Left ventricle myocardium inferior (tissue), 1 donor: ENCODE data around the gene SNX9. TPM values are rescaled to one million over a fixed set of nuclear protein-coding genes. Genes with fewer than 3 reads are reported as not detected.

ENCODE experiments used
- DNase-seq: peaks from one replicate; pipeline ENCODE4 v3.0.0-alpha.2; 2020
- H3K27ac ChIP-seq: fragments of 200-600 bp; replicated peaks from 2 replicates; pipeline ENCODE4 v1.8.0; 2021
- H3K27me3 ChIP-seq: fragments of 200-600 bp; 2 replicates; pipeline ENCODE4 v1.8.0; 2021; ENCODE audit warnings: low read depth
- H3K36me3 ChIP-seq: fragments of 200-600 bp; 2 replicates; pipeline ENCODE4 v1.8.0; 2021
- H3K4me1 ChIP-seq: fragments of 200-600 bp; 2 replicates; pipeline ENCODE4 v1.8.0; 2021
- H3K4me3 ChIP-seq: fragments of 200-600 bp; 2 replicates; pipeline ENCODE4 v1.8.0; 2021; ENCODE audit warnings: mild to moderate bottlenecking, moderate library complexity
- H3K9me3 ChIP-seq: fragments of 200-600 bp; replicated peaks from 2 replicates; pipeline ENCODE4 v1.8.0; 2021
- CTCF ChIP-seq: fragments of 200-600 bp; IDR thresholded peaks from 2 replicates; pipeline ENCODE4 v1.8.0; 2021; ENCODE audit warnings: antibody characterized with exemption, mild to moderate bottlenecking, borderline replicate concordance
- intact Hi-C: fragments of 100-400 bp; cut with micrococcal nuclease; formaldehyde crosslinking; loops from one replicate; pipeline ENCODE4 v1.11.0; 2022
- total RNA-seq: library from RNA; stranded (reverse); fragmentation: NEBNext Ultra II Directional; extraction: Animal tissue kit (Norgen Biotek cat#: 25700); gene quantifications from one replicate; pipeline ENCODE4 v1.2.1, GENCODE V29; 2021
- donor health status: DM: no; HTN: yes; CAD: no; lungs with severe emphysema.

Gene SNX9
- total RNA-seq, 1 donor from 2014 or later = 31.9 TPM

GRCh38 chr6:157974341-157974894 is 151.4 kb downstream of the SNX9 start:
- TF ChIP-seq CTCF = no peak
- DNase-seq = no peak

GRCh38 chr6:157974967-157975366 is 151.9 kb downstream of the SNX9 start:
- Histone ChIP-seq H3K4me1 (no peaks in the 10 kb centered on the region), H3K36me3 (no peaks in the 10 kb centered on the region), H3K4me3 (no peak overlapping the region), H3K27ac (no peak overlapping the region), H3K9me3 (no peaks in the 10 kb centered on the region), H3K27me3 (no peaks in the 10 kb centered on the region)
- intact Hi-C loops = no loop called here
- no peak for TF ChIP-seq CTCF
- no peak for DNase-seq

More at GRCh38 chr6:157974341-157974894, 151.4 kb downstream of the SNX9 start:
- no peaks in the 10 kb centered on the region for H3K4me1 ChIP-seq
- H3K36me3 ChIP-seq = no peaks in the 10 kb centered on the region
- no peak overlapping the region for H3K4me3 ChIP-seq
- intact Hi-C loops = no loop called here
- H3K9me3 ChIP-seq = no peaks in the 10 kb centered on the region
- H3K27ac ChIP-seq = no peak overlapping the region
- no peaks in the 10 kb centered on the region for H3K27me3 ChIP-seq

- TF ChIP-seq CTCF = no peak
- intact Hi-C loops = no loop called here
- no peak for DNase-seq
Observed at GRCh38 chr6:157975456-157975855, 152.4 kb downstream of the SNX9 start.

GRCh38 chr6:157976345-157977175 is 153.5 kb downstream of the SNX9 start:
- H3K27ac ChIP-seq = no peak overlapping the region
- TF ChIP-seq CTCF = no peak
- intact Hi-C loops = no loop called here

More at GRCh38 chr6:157975456-157975855, 152.4 kb downstream of the SNX9 start:
- Histone ChIP-seq H3K4me3 (no peak overlapping the region), H3K27ac (no peak overlapping the region), H3K36me3 (no peaks in the 10 kb centered on the region), H3K4me1 (no peaks in the 10 kb centered on the region), H3K27me3 (no peaks in the 10 kb centered on the region), H3K9me3 (no peaks in the 10 kb centered on the region)

GRCh38 chr6:157977176-157977804 is 154.2 kb downstream of the SNX9 start:
- Histone ChIP-seq H3K27ac (no peak overlapping the region), H3K36me3 (no peaks in the 10 kb centered on the region), H3K27me3 (no peaks in the 10 kb centered on the region), H3K4me3 (no peak overlapping the region), H3K9me3 (no peaks in the 10 kb centered on the region), H3K4me1 (peaks cover 15% of the 10 kb centered on the region)
- intact Hi-C loops = no loop called here
- no peak for TF ChIP-seq CTCF
- DNase-seq = no peak

More at GRCh38 chr6:157976345-157977175, 153.5 kb downstream of the SNX9 start:
- no peaks in the 10 kb centered on the region for H3K36me3 ChIP-seq
- no peaks in the 10 kb centered on the region for H3K27me3 ChIP-seq
- no peaks in the 10 kb centered on the region for H3K9me3 ChIP-seq
- peaks cover 8% of the 10 kb centered on the region for H3K4me1 ChIP-seq
- H3K4me3 ChIP-seq = no peak overlapping the region
- no peak for DNase-seq
